ENCODE measurements around the gene DNPEP. TPM values are rescaled to one million over a fixed set of nuclear protein-coding genes. Genes with fewer than 3 reads are reported as not detected.

The DNPEP gene
- total RNA-seq, 1 donor from 2014 or later = 73.0 TPM

GRCh38 chr2:219334076-219334475 lies 53.6 kb downstream of the DNPEP start:
- H3K27me3 ChIP-seq (ENCODE audit: low read depth) = peaks cover 85% of the 10 kb centered on the region
- DNase-seq = no peak
- no peak overlapping the region for H3K4me3 ChIP-seq
- H3K4me1 ChIP-seq = no peaks in the 10 kb centered on the region
- no peak overlapping the region for H3K27ac ChIP-seq (replicated peaks)
- intact Hi-C loops (cut with micrococcal nuclease) = no loop called here
- peaks cover 14% of the 10 kb centered on the region for H3K9me3 ChIP-seq (replicated peaks)
- H3K36me3 ChIP-seq = no peaks in the 10 kb centered on the region
- TF ChIP-seq CTCF (IDR thresholded peaks at IDR 0.05; ENCODE audit: borderline replicate concordance) = no peak

DNA sequence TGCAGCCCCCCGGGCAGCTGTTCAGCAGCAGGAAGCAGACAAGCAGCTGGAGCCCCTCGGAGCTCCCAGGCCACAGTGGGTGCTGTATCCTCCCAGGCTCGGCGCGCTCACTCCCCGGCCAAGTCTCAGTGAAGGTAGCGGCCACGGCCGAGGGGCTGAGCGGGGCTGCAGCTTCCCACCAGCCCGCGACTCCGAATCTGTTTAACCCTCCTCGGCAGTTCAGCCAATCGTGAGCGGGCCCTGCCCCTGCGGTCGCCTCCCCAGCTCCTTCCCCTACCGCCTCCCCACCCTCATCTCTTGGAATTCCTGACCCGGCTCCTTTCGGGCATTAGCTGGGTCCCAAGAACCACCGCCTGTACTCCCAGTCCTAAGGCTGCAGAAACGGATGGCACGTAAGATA lies 55.2 kb downstream of the DNPEP start, which contains the start of gene RESP18:
Gene RESP18, minus strand, starts transcription at position 203 of the 400 bp plus-strand sequence.
- no peak for TF ChIP-seq CTCF (IDR thresholded peaks at IDR 0.05; ENCODE audit: borderline replicate concordance)
- Histone ChIP-seq H3K4me3 (no peak within 1 kb of the TSS), H3K4me1 (no peaks in the 10 kb centered on the region), H3K9me3 (replicated peaks) (peaks cover 14% of the 10 kb centered on the region), H3K36me3 (no peaks in the 10 kb centered on the region), H3K27me3 (ENCODE audit: low read depth) (peaks cover 99% of the 10 kb centered on the region), H3K27ac (replicated peaks) (no peak within 1 kb of the TSS)
- DNase-seq = no peak
- intact Hi-C loops (cut with micrococcal nuclease) = no loop called here

DNA sequence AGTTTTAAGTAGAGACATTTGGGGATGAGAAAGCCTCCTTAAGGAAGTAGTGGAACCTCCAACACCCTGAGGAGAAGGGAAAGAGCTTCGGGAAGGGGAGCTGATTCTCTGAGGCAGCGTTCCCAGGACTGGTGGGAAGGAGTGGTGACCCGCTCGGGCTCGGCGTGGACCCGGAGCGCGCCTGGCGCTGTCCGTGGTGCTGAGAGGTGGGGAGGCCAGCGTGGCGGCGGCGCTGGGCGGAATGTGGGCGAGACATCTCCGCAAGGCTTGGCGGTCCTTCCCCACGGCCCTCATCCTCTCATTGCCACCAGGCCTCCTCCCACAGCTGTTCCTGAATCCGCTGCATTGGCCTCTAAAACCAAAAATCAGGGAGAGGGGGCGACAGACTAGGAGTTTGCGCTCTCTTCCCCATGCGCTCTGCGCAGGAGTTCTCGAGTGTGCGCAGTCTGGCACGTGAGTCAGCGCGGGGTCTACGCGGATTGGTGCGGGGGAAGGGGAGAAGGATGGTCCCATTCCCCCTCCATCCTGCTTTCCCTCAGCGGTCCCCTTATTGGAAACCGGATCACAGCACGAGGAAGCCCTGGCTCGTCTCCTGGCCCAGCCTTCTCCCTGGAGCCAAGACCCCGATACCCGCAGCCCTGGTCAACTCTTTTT lies 56.0 kb downstream of the DNPEP start:
- intact Hi-C loops (cut with micrococcal nuclease) = no loop called here
- no peak overlapping the region for H3K4me3 ChIP-seq
- no peak for TF ChIP-seq CTCF (IDR thresholded peaks at IDR 0.05; ENCODE audit: borderline replicate concordance)
- H3K27me3 ChIP-seq (ENCODE audit: low read depth) = peaks cover 100% of the 10 kb centered on the region
- no peak overlapping the region for H3K27ac ChIP-seq (replicated peaks)
- peaks cover 9% of the 10 kb centered on the region for H3K9me3 ChIP-seq (replicated peaks)
- no peaks in the 10 kb centered on the region for H3K4me1 ChIP-seq
- peak; percentile 21 for DNase-seq
- no peaks in the 10 kb centered on the region for H3K36me3 ChIP-seq

- peaks cover 100% of the 10 kb centered on the region for H3K27me3 ChIP-seq (ENCODE audit: low read depth)
- no peaks in the 10 kb centered on the region for H3K4me1 ChIP-seq
Measured at GRCh38 chr2:219327719-219328118, 60.0 kb downstream of the DNPEP start.

GRCh38 chr2:219325657-219326315 lies 61.9 kb downstream of the DNPEP start:
- Histone ChIP-seq H3K4me3 (no peak overlapping the region), H3K36me3 (no peaks in the 10 kb centered on the region), H3K27me3 (ENCODE audit: low read depth) (peaks cover 97% of the 10 kb centered on the region), H3K4me1 (no peaks in the 10 kb centered on the region), H3K9me3 (replicated peaks) (no peaks in the 10 kb centered on the region), H3K27ac (replicated peaks) (no peak overlapping the region)
- TF ChIP-seq CTCF (IDR thresholded peaks at IDR 0.05; ENCODE audit: borderline replicate concordance) = no peak
- intact Hi-C loops (cut with micrococcal nuclease) = no loop called here
- DNase-seq = no peak

More at GRCh38 chr2:219327719-219328118, 60.0 kb downstream of the DNPEP start:
- no peak for DNase-seq
- Histone ChIP-seq H3K4me3 (no peak overlapping the region), H3K36me3 (no peaks in the 10 kb centered on the region), H3K27ac (replicated peaks) (no peak overlapping the region), H3K9me3 (replicated peaks) (no peaks in the 10 kb centered on the region)
- intact Hi-C loops (cut with micrococcal nuclease) = no loop called here
- TF ChIP-seq CTCF (IDR thresholded peaks at IDR 0.05; ENCODE audit: borderline replicate concordance) = no peak

Measured in left ventricle myocardium inferior (tissue), 1 donor.